Activated CD4-positive, alpha-beta T cell treated with anti-CD3 and anti-CD28 coated beads for 24 hours (primary cell): ENCODE data around the gene COPZ1.
"Not testable (repeated sequence)": the region's sequence is repeated elsewhere in the genome, so short reads cannot be mapped to it uniquely, and the experiment has no call there.

ENCODE experiments used
- DNase-seq, 2 donors: peaks; one replicate each; pipeline ENCODE4 v3.0.0-alpha.2; 2020; ENCODE audit warnings: low read depth in 2 of 2

COPZ1 gene

GRCh38 chr12:54324617-54325441 lies at the start of gene COPZ1:
Gene COPZ1 (plus strand): TSS chr12:54325131. CDS start chr12:54325164, 33 bp downstream.
- peak; percentile 84 for DNase-seq

GRCh38 chr12:54276368-54276767 lies 48.6 kb upstream of the COPZ1 start:
- no peak for DNase-seq

- no peak for DNase-seq
These were observed 47.1 kb upstream of the COPZ1 start for GRCh38 chr12:54277823-54278276.

- no peak for DNase-seq
These were observed 45.7 kb upstream of the COPZ1 start for GRCh38 chr12:54279227-54279631.

GRCh38 chr12:54279632-54280467 lies 45.1 kb upstream of the COPZ1 start, which contains the start of gene CBX5:
Gene CBX5 (minus strand): TSS chr12:54280122. CDS start chr12:54257650, 22,472 bp downstream.
- peak; percentile 98 to 99 for DNase-seq

GRCh38 chr12:54280468-54281260 lies 44.3 kb upstream of the COPZ1 start, which contains the start of gene HNRNPA1:
Gene HNRNPA1 (plus strand): TSS chr12:54280726. CDS start chr12:54280808, 82 bp downstream.
- DNase-seq: peak; percentile 79 to 90

- DNase-seq: not testable (repeated sequence)
These were observed 43.7 kb upstream of the COPZ1 start for GRCh38 chr12:54281261-54281638.

- DNase-seq: not testable (repeated sequence)
These were observed 43.2 kb upstream of the COPZ1 start for GRCh38 chr12:54281694-54282093.

GRCh38 chr12:54282949-54283593 lies 41.9 kb upstream of the COPZ1 start:
- DNase-seq: no peak

GRCh38 chr12:54284070-54284780 lies 40.7 kb upstream of the COPZ1 start:
- not testable (repeated sequence) for DNase-seq

- no peak for DNase-seq
These were observed 39.5 kb upstream of the COPZ1 start for GRCh38 chr12:54285150-54286041.

- DNase-seq: no peak
These were observed 38.6 kb upstream of the COPZ1 start for GRCh38 chr12:54286042-54287030.

GRCh38 chr12:54287261-54288157 lies 37.4 kb upstream of the COPZ1 start:
- DNase-seq: no peak

GRCh38 chr12:54292083-54292930 lies 32.6 kb upstream of the COPZ1 start:
- no peak for DNase-seq

- no peak for DNase-seq
These were observed 32.0 kb upstream of the COPZ1 start for GRCh38 chr12:54292931-54293241.
